Smooth muscle cell (in vitro differentiated cells): ENCODE results near the gene FAM181A. TPM values are rescaled to one million over a fixed set of nuclear protein-coding genes. Genes with fewer than 3 reads are reported as not detected.

ENCODE experiments used
- DNase-seq: peaks from one replicate; lab custom pipeline; 2025; ENCODE audit not compliant: unreplicated experiment; lab: John Stamatoyannopoulos, UW
- H2AFZ ChIP-seq: fragments of 200-600 bp; sonication (generic); 2 replicates; pipeline ENCODE4 v1.6.0; 2016; ENCODE audit warnings: antibody characterized with exemption, low read depth, mild to moderate bottlenecking
- H3F3A ChIP-seq: fragments of 200-600 bp; sonication (generic); 2 replicates; pipeline ENCODE4 v1.6.0; 2017; ENCODE audit warnings: antibody characterized with exemption, low read depth
- H3K27ac ChIP-seq: fragments of 200-600 bp; sonication (generic); 2 replicates; pipeline ENCODE4 v1.5.1; 2016; ENCODE audit warnings: low read depth, mild to moderate bottlenecking
- H3K27me3 ChIP-seq: fragments of 200-600 bp; sonication (generic); 2 replicates; pipeline ENCODE4 v1.6.1; 2016; ENCODE audit warnings: low read depth, mild to moderate bottlenecking
- H3K36me3 ChIP-seq: fragments of 200-600 bp; sonication (generic); 2 replicates; pipeline ENCODE4 v1.5.1; 2016; ENCODE audit warnings: low read depth
- H3K4me1 ChIP-seq: fragments of 200-600 bp; sonication (generic); 2 replicates; pipeline ENCODE4 v1.5.1; 2016; ENCODE audit warnings: low read depth
- H3K4me2 ChIP-seq: fragments of 200-600 bp; sonication (generic); 2 replicates; pipeline ENCODE4 v1.6.0; 2016; ENCODE audit warnings: mild to moderate bottlenecking
- H3K4me3 ChIP-seq: fragments of 200-600 bp; sonication (generic); 2 replicates; pipeline ENCODE4 v1.5.1; 2016; ENCODE audit warnings: mild to moderate bottlenecking
- H3K79me2 ChIP-seq: fragments of 200-600 bp; sonication (generic); 2 replicates; pipeline ENCODE4 v1.6.0; 2016; ENCODE audit warnings: low read depth, mild to moderate bottlenecking
- H3K9ac ChIP-seq: fragments of 200-600 bp; sonication (generic); 2 replicates; pipeline ENCODE4 v1.6.0; 2016; ENCODE audit warnings: low read depth
- H3K9me3 ChIP-seq: fragments of 200-600 bp; sonication (generic); replicated peaks from 2 replicates; pipeline ENCODE4 v1.5.1; 2016; ENCODE audit warnings: low read depth
- H4K20me1 ChIP-seq: fragments of 200-600 bp; sonication (generic); 2 replicates; pipeline ENCODE4 v1.6.0; 2016; ENCODE audit warnings: low read depth
- WGBS: methylation state at CpG from one replicate; pipeline ENCODE4 v1.1.7; 2016; ENCODE audit warnings: low lambda C conversion rate; 5-methylcytosine and 5-hydroxymethylcytosine counted together
- polyA plus RNA-seq: library from polyadenylated mRNA; unstranded; fragments of >200 nt; fragmentation: Nextera tagmentation; extraction: Ambion mirVana; gene quantifications from 2 replicates; pipeline ENCODE4 v1.2.1, GENCODE V29; 2016
- total RNA-seq: library from RNA; depleted of rRNA; stranded (reverse); fragments of >200 nt; gene quantifications from 2 replicates; pipeline ENCODE4 v1.2.3, GENCODE V29; 2014
- TF ChIP-seq, protein P1 (sequence below): fragments of 200-600 bp; sonication (generic); IDR thresholded peaks from 2 replicates; pipeline ENCODE4 v1.5.1; 2017; ENCODE audit warnings: borderline replicate concordance, mild to moderate bottlenecking, antibody characterized with exemption; ENCODE audit not compliant: insufficient read depth, poor library complexity, severe bottlenecking

Gene FAM181A
- total and polyA plus RNA-seq, 2 experiments from 2014 or later, result not detected

DNA sequence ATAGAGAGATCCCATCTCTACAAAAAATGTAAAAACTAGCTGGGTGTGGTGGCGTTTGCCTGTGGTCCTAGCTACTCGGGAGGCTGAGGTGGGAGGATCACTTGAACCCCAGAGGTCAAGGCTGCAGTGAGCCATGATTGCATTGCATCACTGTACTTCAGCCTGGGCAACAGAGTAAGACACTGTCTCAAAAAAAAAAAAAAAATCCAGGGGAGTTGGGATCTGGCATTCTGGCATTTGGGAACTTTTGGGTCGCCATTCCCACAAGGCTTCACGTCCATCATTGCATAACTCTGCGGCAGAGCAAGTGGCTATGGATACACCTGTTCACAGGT is 34.7 kb upstream of the FAM181A start:
- no peaks in the 10 kb centered on the region for H3K36me3 ChIP-seq
- no peak overlapping the region for H3K9ac ChIP-seq
- no peak for DNase-seq
- no peaks in the 10 kb centered on the region for H4K20me1 ChIP-seq
- H3K9me3 ChIP-seq, result no peaks in the 10 kb centered on the region
- H3K4me3 ChIP-seq, result no peak overlapping the region
- H3K4me2 ChIP-seq, result no peak overlapping the region
- WGBS, result 64% methylated on average over 5 of the region's 5 CpGs
- no peak overlapping the region for H2AFZ ChIP-seq
- H3K4me1 ChIP-seq, result peaks cover 8% of the 10 kb centered on the region
- H3F3A ChIP-seq, result no peaks in the 10 kb centered on the region
- TF ChIP-seq, protein P1, sequence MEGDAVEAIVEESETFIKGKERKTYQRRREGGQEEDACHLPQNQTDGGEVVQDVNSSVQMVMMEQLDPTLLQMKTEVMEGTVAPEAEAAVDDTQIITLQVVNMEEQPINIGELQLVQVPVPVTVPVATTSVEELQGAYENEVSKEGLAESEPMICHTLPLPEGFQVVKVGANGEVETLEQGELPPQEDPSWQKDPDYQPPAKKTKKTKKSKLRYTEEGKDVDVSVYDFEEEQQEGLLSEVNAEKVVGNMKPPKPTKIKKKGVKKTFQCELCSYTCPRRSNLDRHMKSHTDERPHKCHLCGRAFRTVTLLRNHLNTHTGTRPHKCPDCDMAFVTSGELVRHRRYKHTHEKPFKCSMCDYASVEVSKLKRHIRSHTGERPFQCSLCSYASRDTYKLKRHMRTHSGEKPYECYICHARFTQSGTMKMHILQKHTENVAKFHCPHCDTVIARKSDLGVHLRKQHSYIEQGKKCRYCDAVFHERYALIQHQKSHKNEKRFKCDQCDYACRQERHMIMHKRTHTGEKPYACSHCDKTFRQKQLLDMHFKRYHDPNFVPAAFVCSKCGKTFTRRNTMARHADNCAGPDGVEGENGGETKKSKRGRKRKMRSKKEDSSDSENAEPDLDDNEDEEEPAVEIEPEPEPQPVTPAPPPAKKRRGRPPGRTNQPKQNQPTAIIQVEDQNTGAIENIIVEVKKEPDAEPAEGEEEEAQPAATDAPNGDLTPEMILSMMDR, result no peak
- no peaks in the 10 kb centered on the region for H3K27me3 ChIP-seq
- H3K79me2 ChIP-seq, result no peaks in the 10 kb centered on the region
- H3K27ac ChIP-seq, result no peak overlapping the region

DNA sequence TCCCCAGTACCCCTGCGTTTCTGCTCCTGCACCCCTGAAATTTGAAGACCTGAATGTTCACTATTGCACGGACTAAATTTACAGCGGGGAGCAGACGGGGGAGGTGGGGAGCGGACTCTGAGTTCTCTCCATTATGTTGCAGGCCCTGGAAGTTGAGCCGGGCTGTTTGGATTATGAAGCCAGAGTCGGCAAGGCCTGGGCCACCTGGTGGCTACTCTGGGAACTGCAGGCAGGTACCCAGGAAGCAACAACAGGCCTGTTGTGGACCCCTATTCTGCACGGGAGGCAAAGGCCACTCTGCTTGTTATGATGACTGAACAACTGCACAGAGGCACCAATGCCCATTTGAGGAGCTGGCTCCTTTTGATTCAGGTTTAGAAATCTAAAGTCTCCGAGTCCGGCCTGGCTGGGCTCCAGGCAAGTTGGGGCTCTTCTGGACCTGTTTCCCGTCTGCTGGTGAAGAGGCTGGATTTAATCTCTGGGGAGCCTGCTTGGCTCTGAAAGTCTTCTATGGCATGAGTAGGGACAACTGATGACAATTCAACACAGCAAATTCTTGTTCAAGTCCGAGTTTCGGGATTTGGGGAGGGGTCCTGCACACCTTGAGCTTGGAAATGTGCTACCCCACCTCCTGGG is 34.1 kb upstream of the FAM181A start:
- no peaks in the 10 kb centered on the region for H4K20me1 ChIP-seq
- peak; percentile 48 for DNase-seq
- no peaks in the 10 kb centered on the region for H3F3A ChIP-seq
- H3K4me1 ChIP-seq, result peaks cover 8% of the 10 kb centered on the region
- H3K9me3 ChIP-seq, result no peaks in the 10 kb centered on the region
- H3K4me3 ChIP-seq, result no peak overlapping the region
- WGBS, result 40% methylated on average over 13 of the region's 13 CpGs
- H2AFZ ChIP-seq, result no peak overlapping the region
- no peaks in the 10 kb centered on the region for H3K36me3 ChIP-seq
- no peak overlapping the region for H3K9ac ChIP-seq
- H3K79me2 ChIP-seq, result no peaks in the 10 kb centered on the region
- TF ChIP-seq, protein P1, result peak; percentile 99
- no peak overlapping the region for H3K4me2 ChIP-seq
- H3K27me3 ChIP-seq, result no peaks in the 10 kb centered on the region
- no peak overlapping the region for H3K27ac ChIP-seq

DNA sequence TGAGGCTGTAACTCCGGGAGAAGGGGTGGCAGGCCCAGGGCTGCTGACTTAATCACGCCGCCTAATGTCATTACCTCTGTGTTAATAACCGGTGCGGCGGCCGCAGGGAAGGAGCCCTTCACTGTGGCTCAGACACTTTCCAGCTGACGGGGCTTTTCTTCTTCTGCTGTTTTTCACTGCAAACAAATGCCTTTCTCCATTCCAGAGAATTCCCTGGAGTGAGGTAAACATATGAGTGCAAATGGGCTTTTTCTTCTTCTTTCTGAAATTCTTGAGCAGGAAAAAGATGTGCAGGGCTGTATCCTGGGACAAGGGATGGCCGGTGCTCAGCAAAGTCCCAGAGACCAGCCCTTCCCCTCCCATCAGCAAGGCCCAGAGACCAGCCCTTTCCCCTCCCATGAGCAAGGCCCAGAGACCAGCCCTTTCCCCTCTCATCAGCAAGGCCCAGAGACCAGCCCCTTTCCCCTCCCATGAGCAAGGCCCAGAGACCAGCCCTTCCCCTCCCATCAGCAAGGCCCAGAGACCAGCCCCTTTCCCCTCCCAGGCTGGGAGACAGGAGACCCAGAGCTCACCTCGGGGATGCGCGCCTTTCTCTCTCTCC is 33.4 kb upstream of the FAM181A start:
- no peak overlapping the region for H3K9ac ChIP-seq
- H3K36me3 ChIP-seq, result no peaks in the 10 kb centered on the region
- no peaks in the 10 kb centered on the region for H3F3A ChIP-seq
- H4K20me1 ChIP-seq, result no peaks in the 10 kb centered on the region
- H3K27me3 ChIP-seq, result no peaks in the 10 kb centered on the region
- H3K4me2 ChIP-seq, result no peak overlapping the region
- TF ChIP-seq, protein P1, result no peak
- no peak overlapping the region for H3K27ac ChIP-seq
- no peak overlapping the region for H2AFZ ChIP-seq
- no peaks in the 10 kb centered on the region for H3K9me3 ChIP-seq
- peaks cover 8% of the 10 kb centered on the region for H3K4me1 ChIP-seq
- no peak overlapping the region for H3K4me3 ChIP-seq
- WGBS, result 73% methylated on average over 12 of the region's 12 CpGs
- no peak for DNase-seq
- H3K79me2 ChIP-seq, result no peaks in the 10 kb centered on the region
